ENCODE data around the gene KPNB1. TPM values are rescaled to one million over a fixed set of nuclear protein-coding genes. Genes with fewer than 3 reads are reported as not detected.
A peak's percentile ranks its signal among the peaks of the same experiment; 100 is the strongest.

The KPNB1 gene
- total RNA-seq, 1 experiment from 2014 or later, result 742 TPM

GRCh38 chr17:47622180-47622549 is 27.6 kb upstream of the KPNB1 start:
- no CpG with 5 or more reads among the region's 2 CpGs for WGBS (ENCODE audit: extremely low coverage, insufficient read length, low lambda C conversion rate)
- Histone ChIP-seq H3K79me1 (ENCODE audit: insufficient read depth, low read depth, low read length, poor library complexity, severe bottlenecking) (no peaks in the 10 kb centered on the region), H2BK5ac (ENCODE audit: insufficient read length, low read length) (no peak overlapping the region), H3K23me2 (ENCODE audit: insufficient read length, low read depth, low read length, poor library complexity, severe bottlenecking) (no peaks in the 10 kb centered on the region), H3K23ac (ENCODE audit: insufficient read length, low read depth, low read length) (no peak overlapping the region), H2BK120ac (ENCODE audit: low read depth, low read length, poor library complexity, severe bottlenecking) (no peak overlapping the region), H2BK20ac (ENCODE audit: low read depth, low read length, poor library complexity, severe bottlenecking) (no peak overlapping the region), H4K20me1 (ENCODE audit: control insufficient read depth, insufficient read depth, insufficient read length) (no peaks in the 10 kb centered on the region), H3K4me1 (ENCODE audit: insufficient read depth, low read length) (no peaks in the 10 kb centered on the region), H3T11ph (ENCODE audit: low read length) (no peak overlapping the region), H2BK15ac (ENCODE audit: low read depth, low read length) (no peak overlapping the region), H3K9me3 (ENCODE audit: control insufficient read depth, low read depth, low read length) (no peaks in the 10 kb centered on the region), H3K18ac (ENCODE audit: insufficient read length, low read depth, low read length) (no peak overlapping the region), H2AK5ac (ENCODE audit: insufficient read length, low read length) (no peak overlapping the region), H4K91ac (ENCODE audit: insufficient read length, low read depth, low read length) (no peak overlapping the region), H3K4ac (ENCODE audit: low read depth, low read length) (no peak overlapping the region), H2BK12ac (ENCODE audit: insufficient read length, low read depth, low read length) (no peak overlapping the region), H3K56ac (ENCODE audit: insufficient read length, low read depth, low read length) (no peak overlapping the region), H2AFZ (ENCODE audit: low read length) (no peak overlapping the region), H3K27me3 (ENCODE audit: insufficient read depth, low read length) (no peaks in the 10 kb centered on the region), H4K5ac (ENCODE audit: insufficient read length, low read depth, low read length) (no peak overlapping the region), H3K9ac (ENCODE audit: extremely low read depth, insufficient read length, low read length) (no peak overlapping the region), H3K4me2 (ENCODE audit: insufficient read depth, insufficient read length, low read length) (no peak overlapping the region), H3K79me2 (ENCODE audit: insufficient read depth, low read length) (no peaks in the 10 kb centered on the region), H3K27ac (ENCODE audit: insufficient read length, low read depth, low read length) (no peak overlapping the region), H4K8ac (replicated peaks; ENCODE audit: insufficient read length, low read depth, low read length) (no peak overlapping the region), H3K14ac (ENCODE audit: insufficient read depth, low read length) (no peak overlapping the region)
- no peak for TF ChIP-seq CTCF (conservative IDR thresholded peaks at IDR 0.05)
- peaks cover 19 to 56% (median 38%) of the 10 kb centered on the region in 3 experiments for H3K36me3 Mint-ChIP-seq (ENCODE audit: insufficient read depth in 1 of 3, low read depth in 3 of 3)
- H3K27me3 Mint-ChIP-seq (ENCODE audit: low read depth), result no peaks in the 10 kb centered on the region
- peaks cover 11 to 13% of the 10 kb centered on the region in 2 experiments for H3K4me1 Mint-ChIP-seq
- no peak for DNase-seq
- H3K27ac Mint-ChIP-seq, result peak overlapping the region in 2 of 3 experiments; percentile 40 to 44; a peak in 1 of 7 replicates
- no peaks in the 10 kb centered on the region for H3K9me3 Mint-ChIP-seq
- H3K4me3 Mint-ChIP-seq, result no peak overlapping the region
